AG20443 (cell line): ENCODE results near the gene FCER1G.

Source experiments
- DNase-seq: peaks from one replicate; pipeline ENCODE4 v3.0.0; 2012; ENCODE audit warnings: low spot score, mixed read lengths

Gene FCER1G

DNA sequence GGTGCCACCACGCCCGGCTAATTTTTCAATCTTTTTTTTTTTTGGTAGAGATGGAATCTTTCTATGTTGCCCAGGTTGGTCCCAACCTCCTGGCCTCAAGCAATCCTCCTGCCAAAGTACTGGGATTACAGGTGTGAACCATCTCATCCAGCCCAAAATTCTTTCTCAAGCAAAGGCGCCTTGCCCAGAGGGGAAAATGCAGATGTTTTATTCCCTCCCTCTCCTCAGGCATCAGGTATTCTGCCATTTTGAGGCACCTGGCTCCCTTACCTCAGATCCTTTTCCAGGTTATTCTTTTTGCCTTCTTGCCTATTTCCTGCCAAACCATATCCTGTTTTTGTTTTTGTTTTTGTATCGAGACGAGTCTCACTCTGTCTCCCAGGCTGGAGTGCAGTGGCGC lies 26.7 kb upstream of the FCER1G start:
- no peak for DNase-seq

DNA sequence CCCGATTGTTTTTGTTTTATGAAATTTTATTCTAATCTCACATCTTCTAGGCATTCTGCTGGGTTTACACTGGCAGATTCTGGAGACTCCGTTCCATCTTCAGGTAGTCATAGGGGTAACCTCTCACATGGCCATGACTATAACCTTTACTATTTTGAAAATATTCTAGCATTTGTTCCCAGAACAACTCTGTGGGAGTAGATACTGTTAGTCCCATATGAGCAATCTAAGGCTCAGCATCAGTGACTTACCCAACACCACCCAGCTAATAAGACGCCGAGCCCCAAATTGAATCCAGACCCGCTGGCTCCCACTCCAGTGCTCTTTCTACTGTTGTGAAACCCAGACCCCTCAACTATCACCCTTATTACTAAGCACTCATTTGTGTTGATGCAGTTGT lies 26.1 kb upstream of the FCER1G start:
- DNase-seq: peak; percentile 69

DNA sequence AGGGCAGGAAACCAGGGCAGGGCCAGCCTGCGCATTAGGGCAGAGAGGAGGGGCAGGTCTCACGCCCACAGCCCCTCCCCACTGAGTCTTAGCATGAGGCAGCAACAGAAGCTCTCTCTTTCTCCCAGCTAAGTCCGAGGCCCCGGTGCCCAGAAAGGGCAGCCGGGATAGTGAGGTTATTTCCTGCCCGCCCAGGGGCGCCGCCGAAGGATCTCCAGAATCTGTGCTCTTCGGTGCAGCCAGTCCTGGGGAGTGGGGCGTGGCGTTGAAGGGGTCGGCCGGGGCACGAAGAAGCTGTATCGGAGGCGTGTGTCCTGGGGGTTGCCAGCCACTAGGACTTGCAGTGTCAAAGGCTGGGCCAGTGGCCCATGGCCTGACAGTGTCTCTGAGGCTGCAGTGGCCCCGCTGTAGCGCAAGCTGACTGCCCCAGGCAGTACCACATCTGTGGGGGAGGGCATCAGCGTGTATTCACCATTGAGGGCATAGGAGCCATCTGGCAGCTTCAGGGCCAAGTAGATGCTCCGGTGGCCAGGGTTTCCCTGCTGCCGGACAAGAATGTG lies 24.1 kb upstream of the FCER1G start:
- DNase-seq: no peak

DNA sequence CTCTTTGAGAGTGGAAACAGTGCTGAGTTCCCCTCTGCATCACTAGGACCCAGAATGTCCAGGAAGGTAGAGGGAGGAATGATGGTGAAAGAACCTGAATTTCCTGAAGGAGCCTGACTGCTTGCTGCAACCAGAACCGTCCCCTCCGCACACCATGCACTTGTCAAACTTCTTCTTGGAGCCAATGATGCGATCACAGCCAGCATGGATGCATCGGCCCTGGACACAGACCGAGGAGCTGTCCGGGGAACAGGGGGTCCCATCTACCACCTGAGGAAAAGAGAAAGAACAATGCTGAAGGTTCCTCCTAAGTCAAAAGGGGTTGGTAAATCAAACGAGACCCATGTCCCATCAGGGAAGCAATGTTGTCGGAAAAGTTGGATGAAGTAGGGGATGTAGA lies 23.1 kb upstream of the FCER1G start:
- no peak for DNase-seq

DNA sequence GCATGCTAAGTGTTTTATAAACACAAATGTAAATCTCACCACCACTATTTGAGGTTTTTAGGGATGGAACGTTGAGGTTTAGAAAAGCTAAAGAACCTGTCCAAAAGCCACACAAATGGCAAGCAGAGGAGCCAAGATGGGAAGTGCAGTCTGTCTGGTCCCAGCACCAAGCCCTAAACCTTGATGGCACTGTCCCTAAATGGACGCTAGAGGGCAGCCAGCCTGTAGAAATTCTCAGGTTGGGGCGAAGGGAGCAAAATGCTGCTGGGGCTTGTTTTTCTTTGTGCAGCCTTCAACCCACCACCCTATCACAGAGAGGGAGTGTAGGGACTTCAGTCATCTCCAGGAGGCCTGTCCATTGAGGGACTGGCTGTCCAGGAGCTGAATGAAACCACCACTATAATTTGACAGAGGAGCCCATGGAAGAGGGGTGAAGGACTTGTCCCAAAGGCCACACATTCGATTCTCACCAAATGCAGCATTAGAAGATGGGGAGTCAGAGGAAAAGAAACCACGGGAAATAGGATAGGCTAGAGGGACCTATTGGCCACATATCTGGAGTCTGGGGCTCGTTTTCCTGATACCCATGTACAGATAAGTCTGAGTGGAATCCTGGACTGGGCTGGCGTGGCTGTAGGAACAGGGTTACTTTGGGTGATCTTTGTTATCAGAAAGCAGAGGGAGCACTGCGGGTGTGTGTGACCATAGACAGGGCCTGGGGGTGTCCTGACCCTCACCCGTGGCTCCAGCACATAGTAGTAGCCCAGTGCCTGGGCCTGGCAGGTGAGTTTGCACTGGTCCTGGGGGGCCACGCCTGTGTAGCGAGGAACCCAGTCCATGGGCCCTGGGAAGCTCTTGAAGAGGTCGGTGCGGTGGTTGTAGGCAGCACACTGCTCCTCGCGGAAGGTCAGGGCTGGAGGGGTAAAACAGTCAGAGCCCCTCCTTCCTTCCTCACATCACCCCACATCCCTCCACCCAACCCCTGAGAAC lies 22.3 kb upstream of the FCER1G start:
- peak; percentile 82 for DNase-seq

DNA sequence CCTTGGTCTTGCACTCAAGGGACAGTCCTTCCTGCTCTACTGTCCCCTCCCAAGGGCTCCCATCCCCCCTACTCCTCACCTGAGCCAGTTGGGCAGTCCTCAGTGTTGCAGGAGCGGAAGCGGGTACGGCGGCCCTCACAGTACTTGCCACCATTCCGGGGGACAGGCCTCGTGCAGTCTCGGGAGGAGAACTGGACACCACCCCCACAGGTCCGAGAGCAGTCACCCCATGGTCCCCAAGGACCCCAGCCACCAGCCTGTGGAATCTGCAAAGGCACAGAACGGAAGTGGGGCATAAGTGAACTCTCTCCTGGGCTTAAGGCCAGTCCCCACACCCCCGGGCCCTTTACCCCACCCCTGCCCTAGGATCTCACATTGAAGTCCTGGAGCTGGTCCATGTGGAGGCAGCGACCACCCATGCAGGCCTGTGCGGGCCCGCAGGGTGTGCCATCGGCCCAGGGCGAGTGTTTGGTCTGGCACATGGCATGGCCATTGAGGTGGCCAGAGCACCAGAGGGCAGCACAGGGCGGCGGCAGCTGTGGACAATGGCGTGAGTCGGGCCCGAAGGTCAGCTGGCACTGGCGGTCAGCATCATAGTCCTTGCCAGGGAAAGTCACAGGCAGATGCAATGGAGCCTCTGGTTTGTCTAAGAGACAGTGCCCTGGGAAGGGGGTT lies 21.4 kb upstream of the FCER1G start:
- DNase-seq: no peak

DNA sequence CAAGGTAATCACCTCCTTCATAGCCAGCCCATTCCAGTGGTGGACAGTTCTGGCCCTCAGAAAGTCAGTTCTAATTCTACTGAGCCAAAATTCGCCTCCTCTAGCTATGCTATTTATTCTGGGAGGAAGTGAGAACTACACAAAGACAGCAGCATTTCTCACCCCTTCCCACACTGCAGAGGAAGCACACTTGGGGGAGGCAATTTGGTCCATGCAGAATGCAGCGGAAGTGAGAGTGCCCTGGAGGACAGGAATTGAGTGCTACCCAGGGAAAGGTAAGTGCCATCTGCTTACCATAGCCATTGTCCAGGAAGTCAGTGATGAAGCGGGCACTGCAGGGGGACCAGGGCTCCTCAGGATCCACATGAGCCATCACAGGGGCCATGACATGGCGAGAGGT lies 19.9 kb upstream of the FCER1G start:
- no peak for DNase-seq

DNA sequence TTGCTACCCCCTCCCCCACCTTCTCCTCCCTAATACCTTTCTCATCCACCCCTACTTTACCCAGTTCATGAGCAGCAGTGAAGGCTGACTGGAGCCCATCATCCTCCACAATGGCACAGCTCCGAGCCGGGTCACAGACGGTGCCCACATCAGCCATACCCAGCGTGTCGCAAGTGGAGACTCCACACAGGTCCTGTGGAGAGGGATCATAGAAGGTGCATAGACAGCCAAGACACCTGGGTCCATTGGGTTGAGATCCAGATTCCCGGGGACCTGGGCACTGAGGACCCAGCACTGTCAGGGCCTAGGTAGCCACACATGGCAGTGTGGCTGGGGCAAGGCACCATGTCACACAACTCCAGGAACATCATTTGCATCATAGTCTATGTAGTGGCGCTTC lies 19.0 kb upstream of the FCER1G start:
- DNase-seq: no peak

DNA sequence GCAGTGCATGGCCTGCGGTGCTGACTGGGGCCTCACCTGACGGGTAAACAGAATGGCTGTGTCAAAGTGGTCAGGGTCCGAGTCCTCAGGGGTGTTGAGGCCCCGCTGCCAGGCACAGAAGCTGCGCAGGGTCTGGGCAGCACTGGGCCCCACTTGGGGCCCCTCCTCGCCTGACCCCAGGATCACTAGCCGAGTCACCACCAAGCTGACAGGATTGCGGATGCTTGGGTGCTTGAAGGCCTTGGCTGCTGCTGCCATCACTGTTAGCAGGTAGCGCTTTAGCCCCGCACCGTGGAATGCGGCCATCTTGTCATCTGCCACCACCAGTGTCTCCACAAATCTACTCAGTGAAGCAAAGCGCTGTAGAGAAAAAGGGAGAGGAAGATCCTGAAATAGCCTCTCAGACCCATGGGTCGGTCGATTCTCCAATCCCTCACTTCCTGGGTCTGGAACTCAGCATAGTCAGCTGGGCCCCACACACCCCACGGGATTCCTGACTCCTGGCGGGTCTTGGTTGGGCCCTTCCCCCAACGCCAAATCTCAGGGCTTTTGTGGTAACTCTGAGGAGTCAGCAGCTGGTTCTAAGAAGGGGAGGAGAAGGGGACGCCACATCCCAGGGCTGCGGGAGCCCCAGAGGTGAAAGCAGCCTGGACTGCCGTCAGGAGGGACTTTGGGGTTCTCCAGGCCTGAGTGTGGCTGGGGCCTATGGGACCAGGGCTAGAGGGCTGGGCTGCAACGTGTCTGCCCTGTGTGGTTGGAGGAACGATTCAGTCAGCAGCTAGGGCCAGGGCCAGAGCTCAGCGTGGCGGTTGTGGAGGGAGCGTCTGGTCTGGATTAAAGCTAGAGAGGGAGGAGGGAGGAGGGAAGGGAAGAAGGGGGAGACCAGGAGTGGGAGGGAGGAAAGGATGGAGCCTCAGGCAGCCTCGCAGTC lies 18.3 kb upstream of the FCER1G start:
- peak; percentile 87 for DNase-seq

DNA sequence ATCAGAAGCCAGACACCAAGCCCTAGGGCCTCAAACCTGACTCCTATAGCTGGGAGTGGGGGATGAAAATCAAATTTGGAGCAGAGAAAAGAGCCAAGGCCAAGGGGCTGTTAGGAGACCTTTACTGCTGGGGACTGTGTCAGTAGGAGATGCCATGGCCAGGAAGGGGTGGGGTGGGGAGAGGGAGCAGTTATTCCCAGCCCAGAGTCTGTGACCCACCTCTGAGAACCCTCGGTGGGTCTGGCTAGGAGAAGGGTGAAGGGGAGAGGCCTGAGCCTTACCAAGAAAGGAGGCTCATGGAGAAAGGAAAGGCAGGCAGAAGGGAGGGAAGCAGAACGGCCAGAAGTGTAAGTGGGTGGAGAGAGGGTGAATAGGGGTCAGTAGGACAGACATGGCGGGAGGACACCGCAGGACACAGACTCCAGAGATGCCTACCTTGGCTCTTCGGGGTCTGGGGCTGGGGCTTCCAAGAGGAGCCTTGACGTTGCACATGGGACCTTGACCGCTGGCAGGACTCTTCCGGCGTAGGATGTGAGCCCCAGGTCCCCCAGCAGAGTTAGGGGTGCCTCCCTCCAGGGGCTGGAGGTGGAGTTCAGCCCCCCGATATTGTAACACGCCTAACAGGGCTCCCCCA lies 17.4 kb upstream of the FCER1G start:
- no peak for DNase-seq

DNA sequence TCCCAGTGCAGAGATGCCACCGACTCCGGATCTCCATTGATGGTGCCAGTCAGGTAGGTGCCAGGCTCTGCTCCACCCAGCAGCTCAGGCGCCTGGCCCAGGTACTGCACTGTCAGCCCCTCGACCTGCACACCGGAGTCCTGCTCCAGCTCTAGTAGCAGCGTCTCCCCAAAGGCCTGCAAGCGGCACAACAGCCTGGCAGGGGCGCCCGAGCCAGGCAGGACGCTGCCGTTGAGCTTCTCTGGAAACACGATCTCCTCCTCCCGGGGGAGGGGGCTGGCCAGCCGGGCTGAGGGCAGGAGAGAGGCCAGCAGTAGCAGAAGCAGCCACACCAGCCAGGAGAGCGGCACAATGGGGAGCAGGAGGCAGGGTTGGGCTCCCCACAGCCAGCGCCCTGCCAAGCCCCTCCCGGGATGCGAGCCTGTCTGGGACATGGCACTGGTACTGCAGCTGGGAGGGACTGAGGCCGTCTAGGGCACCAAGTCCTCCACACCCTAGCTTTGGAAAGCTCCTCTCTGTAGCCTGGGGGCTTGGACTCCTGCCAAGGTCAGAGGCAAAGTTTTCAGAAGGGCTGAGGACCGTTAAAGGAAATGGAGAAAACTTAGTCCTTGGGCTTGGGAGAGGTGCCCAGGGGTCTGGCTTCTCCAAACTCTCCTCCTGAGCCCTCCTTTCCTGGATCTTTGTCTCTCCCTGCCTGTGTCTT lies 16.8 kb upstream of the FCER1G start:
- DNase-seq: peak; percentile 47

DNA sequence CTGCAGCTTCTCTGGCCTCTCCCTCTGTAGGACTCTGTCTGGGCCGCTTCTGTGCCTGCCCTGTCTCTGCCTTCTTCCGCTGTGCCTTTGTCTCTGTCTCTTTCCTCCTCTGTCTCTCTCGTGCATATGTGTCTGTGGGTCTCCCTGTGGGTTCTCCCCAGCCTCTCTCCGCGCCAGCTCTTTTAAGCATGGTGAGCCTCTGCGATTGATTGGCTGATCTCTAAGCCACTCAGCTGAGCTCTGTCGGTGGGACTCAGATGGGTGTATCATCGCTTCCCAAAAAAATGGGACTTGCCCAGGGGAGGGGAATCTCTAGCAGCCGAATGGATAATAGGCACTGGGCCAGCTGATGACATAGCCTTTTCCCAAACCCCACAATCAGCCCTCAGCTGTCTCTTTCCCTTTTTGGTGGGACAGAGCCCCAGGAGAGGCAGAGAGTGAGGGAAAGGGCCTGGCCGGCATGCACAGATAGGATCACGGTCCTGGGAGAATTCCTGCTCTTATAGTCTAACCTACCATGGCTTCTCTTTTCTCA lies 16.1 kb upstream of the FCER1G start, which contains the start of gene ADAMTS4:
Gene ADAMTS4 (minus strand): TSS at position 158 of the 535 bp plus-strand sequence. CDS start 427 bp downstream, outside the sequence.
- peak; percentile 76 for DNase-seq

DNA sequence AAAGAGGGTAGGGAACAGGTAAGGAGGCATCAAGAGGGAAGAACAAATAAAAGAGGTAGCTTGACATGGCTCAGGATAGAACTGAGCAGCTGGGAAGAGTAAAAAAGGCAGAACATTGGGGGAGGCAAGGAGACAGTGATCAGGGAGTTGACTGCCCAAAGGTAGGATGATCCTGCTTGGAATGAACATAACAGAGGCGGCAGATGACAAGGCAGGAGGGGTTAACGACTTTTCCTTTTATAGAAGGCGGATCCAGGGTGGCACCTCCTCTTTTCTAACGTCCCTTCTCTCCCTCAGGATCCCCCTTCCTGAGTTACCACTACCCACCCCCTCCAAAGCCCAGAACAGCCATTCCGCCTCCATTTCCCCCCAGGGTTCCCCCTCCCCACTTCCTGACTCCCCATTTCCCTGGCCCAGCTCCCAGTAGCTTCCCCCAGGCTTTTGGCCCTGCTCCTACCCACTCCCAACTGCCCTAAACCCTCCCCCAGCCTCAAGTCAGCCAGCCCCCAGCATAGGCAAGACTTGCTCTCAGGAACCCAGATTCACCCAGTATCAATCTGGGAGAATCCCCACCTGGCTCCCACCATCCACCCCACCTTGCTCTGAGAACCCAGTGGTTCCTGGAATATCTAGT lies 15.5 kb upstream of the FCER1G start:
- DNase-seq: no peak

DNA sequence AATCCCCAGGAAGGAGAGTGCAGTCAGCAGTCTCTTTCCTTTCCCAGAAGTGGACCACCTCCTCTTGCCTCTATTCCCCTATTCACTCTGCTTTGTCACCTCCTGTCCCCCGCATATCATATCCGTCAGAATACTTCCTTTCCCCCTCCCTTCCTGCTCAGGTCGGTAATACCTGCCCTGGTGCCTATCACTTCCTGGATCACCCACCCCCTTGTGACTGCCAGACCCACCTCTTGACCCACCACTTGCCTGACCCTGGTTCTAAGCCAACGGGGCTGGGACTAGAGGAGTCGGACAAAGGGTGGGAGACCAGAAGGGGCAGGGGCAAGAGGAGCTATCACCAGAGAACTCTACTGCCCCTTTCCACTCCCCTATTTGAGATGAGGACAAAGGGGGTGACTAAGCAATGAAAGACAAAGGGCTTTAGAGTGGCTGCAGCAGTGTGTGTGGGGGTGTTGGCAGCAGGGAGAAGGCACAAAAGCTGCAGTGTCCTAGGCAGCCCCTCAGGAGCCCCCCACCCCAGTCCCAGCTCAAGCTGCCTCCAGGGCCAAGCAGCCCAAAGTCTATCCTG lies 14.6 kb upstream of the FCER1G start:
- no peak for DNase-seq

DNA sequence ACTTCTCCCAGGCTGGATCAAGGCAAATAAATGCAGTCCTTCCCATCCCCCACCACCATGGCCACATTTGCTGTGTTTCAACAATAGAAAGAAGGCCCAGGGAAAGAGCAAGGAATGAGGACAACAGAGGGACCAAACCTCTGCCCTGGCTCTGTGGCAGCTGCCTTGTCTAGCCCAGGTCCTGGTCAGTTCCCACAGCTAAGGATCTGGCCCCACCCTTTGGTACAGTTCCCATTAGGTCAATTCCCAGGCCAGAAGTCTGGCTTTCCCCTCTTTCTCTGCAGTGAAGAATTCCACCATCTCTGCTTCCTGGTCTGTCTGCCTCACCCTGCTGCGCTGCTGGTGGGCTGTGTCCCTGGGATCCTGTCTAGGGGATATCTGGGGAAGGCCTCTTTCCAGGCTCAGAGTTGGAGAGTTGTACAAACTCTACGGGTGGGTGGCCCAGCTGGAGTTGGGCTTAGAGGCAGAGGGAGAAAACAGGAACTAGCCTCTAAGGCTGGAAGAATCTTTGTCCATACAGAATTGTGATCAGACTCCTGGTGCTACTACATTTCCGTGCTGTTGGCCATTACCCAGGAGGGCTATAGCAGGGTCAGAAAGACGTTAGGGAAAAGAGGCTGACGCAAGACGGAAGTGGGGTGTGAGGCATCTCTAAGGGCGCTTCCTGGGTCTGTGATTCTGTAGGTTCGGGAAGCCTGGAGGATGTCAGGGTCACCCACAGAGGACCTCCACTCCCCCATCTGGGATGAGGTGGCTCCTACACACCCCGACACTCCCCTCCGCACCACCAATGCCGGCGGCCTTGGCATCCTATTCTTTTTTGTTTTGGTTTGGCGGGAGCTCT lies 13.9 kb upstream of the FCER1G start:
- peak; percentile 72 for DNase-seq

DNA sequence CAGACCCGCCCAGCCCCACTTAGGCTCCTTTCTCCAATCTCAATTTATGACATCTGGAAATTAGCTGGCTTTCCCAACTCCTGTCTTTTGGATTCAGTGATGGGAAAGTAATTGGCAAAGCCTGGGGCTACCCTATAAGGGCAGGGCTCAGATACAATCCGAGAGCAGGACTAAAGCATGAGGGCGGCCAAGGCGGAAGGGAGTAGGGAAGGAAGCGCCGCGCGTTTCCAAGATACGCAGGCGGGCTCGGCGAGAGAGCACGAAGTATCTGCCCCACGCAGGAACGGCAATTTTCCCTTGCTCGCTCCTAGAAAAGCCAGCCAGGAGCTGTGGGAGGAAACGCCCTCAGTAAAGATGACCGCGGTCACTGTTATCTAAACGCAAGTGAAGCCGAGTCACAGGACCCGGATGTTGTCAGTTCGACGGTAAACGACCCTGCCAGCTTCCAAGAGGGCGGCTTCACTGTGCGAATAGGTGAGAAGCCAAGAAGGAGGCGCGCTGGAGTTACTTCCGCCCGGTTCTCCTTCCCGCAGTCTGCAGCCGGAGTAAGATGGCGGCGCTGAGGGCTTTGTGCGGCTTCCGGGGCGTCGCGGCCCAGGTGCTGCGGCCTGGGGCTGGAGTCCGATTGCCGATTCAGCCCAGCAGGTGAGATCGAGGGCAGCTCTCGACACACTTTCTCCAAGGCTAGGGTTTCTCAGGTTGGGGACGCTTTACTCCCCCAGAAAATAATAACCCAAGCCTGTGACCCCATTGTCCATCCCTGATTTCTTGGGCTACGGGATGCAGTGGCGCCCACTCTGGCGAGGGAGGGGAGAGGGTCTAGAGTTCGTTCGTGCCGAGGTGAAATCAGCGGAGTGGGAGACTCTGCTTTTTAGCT lies 13.0 kb upstream of the FCER1G start, which contains the start of gene NDUFS2:
Gene NDUFS2 (plus strand): TSS at position 532 of the 877 bp plus-strand sequence. CDS start 19 bp downstream, at position 551.
- peak; percentile 93 for DNase-seq

DNA sequence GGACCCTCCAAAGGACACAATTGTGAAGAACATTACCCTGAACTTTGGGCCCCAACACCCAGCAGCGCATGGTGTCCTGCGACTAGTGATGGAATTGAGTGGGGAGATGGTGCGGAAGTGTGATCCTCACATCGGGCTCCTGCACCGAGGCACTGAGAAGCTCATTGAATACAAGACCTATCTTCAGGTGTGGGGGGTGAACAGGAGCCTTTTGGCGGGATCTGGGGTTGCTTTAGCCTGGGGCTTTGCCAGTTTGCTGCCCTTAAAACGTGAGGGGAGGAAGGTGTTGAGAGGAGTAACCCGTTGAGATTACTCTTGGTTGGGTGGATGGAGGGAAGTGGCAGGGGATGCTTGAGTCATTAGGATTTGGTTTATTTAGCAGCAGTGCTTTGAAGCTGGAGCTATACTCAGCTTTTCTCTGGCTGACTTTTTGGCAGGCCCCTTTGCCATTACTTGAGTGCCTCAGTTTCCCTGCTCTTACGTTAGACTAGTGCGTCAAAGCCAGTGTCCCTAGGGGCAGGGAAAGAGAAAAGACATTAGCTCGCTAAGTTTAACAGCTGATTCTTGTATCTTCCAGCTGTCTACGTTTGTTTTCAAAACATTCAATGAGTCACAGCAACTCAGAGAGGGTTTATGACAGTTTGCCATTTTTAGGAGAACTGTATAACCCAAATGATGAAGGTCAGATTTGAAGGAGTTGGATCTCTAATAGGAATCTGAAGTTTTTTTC lies 8.5 kb upstream of the FCER1G start:
- no peak for DNase-seq
